Trophoblast cell (in vitro differentiated cells and primary cell): ENCODE measurements around the gene XXYLT1.

Source experiments
- DNase-seq, 2 donors: peaks; one replicate each; pipeline ENCODE4 v3.0.0-alpha.2; 2016
- H2AFZ ChIP-seq: 2 replicates; pipeline ENCODE4 v1.6.1; 2013; ENCODE audit warnings: low read length, moderate library complexity, mild to moderate bottlenecking; ENCODE audit not compliant: insufficient read depth, poor library complexity
- H2AK5ac ChIP-seq: 2 replicates; pipeline ENCODE4 v1.6.1; 2013; ENCODE audit warnings: mild to moderate bottlenecking, low read length
- H2BK120ac ChIP-seq: 2 replicates; pipeline ENCODE4 v1.6.1; 2013; ENCODE audit warnings: low read length, mild to moderate bottlenecking, moderate library complexity; ENCODE audit not compliant: insufficient read depth, poor library complexity
- H2BK12ac ChIP-seq: 2 replicates; pipeline ENCODE4 v1.6.1; 2013; ENCODE audit warnings: mild to moderate bottlenecking, low read length, moderate library complexity
- H2BK5ac ChIP-seq: 2 replicates; pipeline ENCODE4 v1.6.1; 2013; ENCODE audit warnings: low read length, low read depth, moderate library complexity, mild to moderate bottlenecking; ENCODE audit not compliant: poor library complexity
- H3K14ac ChIP-seq: 2 replicates; pipeline ENCODE4 v1.6.1; 2013; ENCODE audit warnings: mild to moderate bottlenecking, low read length
- H3K18ac ChIP-seq: 2 replicates; pipeline ENCODE4 v1.6.1; 2013; ENCODE audit warnings: mild to moderate bottlenecking, low read length
- H3K23ac ChIP-seq: 2 replicates; pipeline ENCODE4 v1.6.1; 2013; ENCODE audit warnings: low read length
- H3K27ac ChIP-seq: 2 replicates; pipeline ENCODE4 v1.5.1; 2013; ENCODE audit warnings: low read depth, mild to moderate bottlenecking, inconsistent platforms, low read length, moderate library complexity
- H3K27me3 ChIP-seq: 2 replicates; pipeline ENCODE4 v1.6.1; 2013; ENCODE audit warnings: inconsistent platforms, mild to moderate bottlenecking, low read length, moderate library complexity; ENCODE audit not compliant: insufficient read depth
- H3K36me3 ChIP-seq, 2 experiments: 1 replicate in 1 of 2; 2 replicates in 1 of 2; pipeline ENCODE4 v1.6.1; 2013; ENCODE audit warnings: low read length in 2 of 2, mild to moderate bottlenecking in 2 of 2, moderate library complexity in 1 of 2; ENCODE audit not compliant: insufficient read depth in 2 of 2, control insufficient read depth in 1 of 2
- H3K4ac ChIP-seq: 2 replicates; pipeline ENCODE4 v1.6.1; 2013; ENCODE audit warnings: low read depth, mild to moderate bottlenecking, low read length, moderate library complexity
- H3K4me1 ChIP-seq, 2 experiments: 1 replicate in 1 of 2; 2 replicates in 1 of 2; pipeline ENCODE4 v1.6.1; 2013; ENCODE audit warnings: low read length in 2 of 2, mild to moderate bottlenecking in 2 of 2, moderate library complexity in 1 of 2; ENCODE audit not compliant: insufficient read depth in 2 of 2, control insufficient read depth in 1 of 2
- H3K4me2 ChIP-seq: 2 replicates; pipeline ENCODE4 v1.6.1; 2013; ENCODE audit warnings: inconsistent platforms, mild to moderate bottlenecking, low read length, moderate library complexity
- H3K4me3 ChIP-seq: 2 replicates; pipeline ENCODE4 v1.5.1; 2013; ENCODE audit warnings: mild to moderate bottlenecking, low read depth, low read length, inconsistent platforms
- H3K79me1 ChIP-seq: one replicate; pipeline ENCODE4 v1.6.1; 2013; ENCODE audit warnings: low read length
- H3K79me2 ChIP-seq: 2 replicates; pipeline ENCODE4 v1.6.1; 2013; ENCODE audit warnings: low read length, mild to moderate bottlenecking; ENCODE audit not compliant: control insufficient read depth, insufficient read depth, poor library complexity
- H3K9ac ChIP-seq: 2 replicates; pipeline ENCODE4 v1.6.1; 2013; ENCODE audit warnings: mild to moderate bottlenecking, low read length
- H3K9me3 ChIP-seq: 2 replicates; pipeline ENCODE4 v1.6.1; 2013; ENCODE audit warnings: low read depth, mild to moderate bottlenecking, control low read depth, inconsistent platforms, low read length; ENCODE audit not compliant: insufficient read depth
- H4K12ac ChIP-seq: 2 replicates; pipeline ENCODE4 v1.6.1; 2013; ENCODE audit warnings: low read depth, mild to moderate bottlenecking, low read length, moderate library complexity
- H4K8ac ChIP-seq: 2 replicates; pipeline ENCODE4 v1.6.1; 2013; ENCODE audit warnings: low read depth, mild to moderate bottlenecking, low read length, moderate library complexity
- H4K91ac ChIP-seq: one replicate; pipeline ENCODE4 v1.6.1; 2013; ENCODE audit warnings: low read depth, mild to moderate bottlenecking, low read length, moderate library complexity
- WGBS: extraction: QIAGEN DNeasy Blood & Tissue Kit; methylation state at CpG from one replicate; pipeline ENCODE4 v1.1.7; 2013; ENCODE audit warnings: missing lambda C conversion rate; ENCODE audit not compliant: insufficient read length, insufficient coverage; ENCODE audit errors: extremely low coverage; 5-methylcytosine and 5-hydroxymethylcytosine counted together

XXYLT1 gene

DNA sequence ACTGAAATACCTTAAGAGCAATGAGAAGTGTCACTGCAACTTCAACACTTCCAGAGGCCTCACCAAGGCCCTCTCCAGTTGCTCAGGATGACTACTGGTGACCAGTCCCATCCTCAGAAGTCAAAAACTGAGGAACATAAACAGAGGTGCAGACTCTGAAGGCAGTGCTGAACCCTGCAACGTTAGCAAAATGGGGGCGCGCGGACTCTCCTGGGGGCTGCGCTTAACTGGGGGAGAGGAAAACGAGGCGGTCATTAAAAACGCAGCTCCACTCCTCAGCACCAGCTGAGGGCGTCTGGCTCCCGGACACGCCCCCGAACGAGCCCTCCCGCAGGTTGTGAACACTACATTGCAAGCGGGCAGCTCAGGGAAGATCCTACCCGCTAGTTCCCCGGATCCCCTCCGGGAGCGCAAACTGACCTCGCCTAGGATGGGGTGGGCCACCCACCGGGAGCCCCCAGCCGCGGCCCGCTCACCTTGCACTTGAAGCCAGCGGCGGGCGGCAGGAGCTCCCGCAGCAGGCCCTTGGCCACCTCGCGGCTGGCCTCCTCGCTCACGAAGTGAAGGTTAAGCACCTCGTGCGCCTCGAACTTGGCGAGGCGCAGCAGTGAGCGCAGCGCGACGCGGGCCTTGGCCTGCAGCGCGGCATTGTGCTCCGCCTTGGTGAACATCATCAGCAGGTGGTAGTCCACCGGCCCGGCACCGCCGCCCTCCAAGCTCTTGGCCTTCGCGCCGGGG is 711 bp downstream of the XXYLT1 start:
- Histone ChIP-seq H4K12ac (no peak overlapping the region), H3K36me3 (peaks cover 2% of the 10 kb centered on the region in 2 experiments), H3K4me1 (peaks cover 5 to 13% of the 10 kb centered on the region in 2 experiments), H3K9me3 (no peaks in the 10 kb centered on the region), H3K79me1 (peaks cover 8% of the 10 kb centered on the region), H2AK5ac (no peak overlapping the region), H4K91ac (peak overlapping the region; percentile 85), H4K8ac (peak overlapping the region; percentile 37), H3K23ac (no peak overlapping the region), H2BK5ac (peak overlapping the region; percentile 79), H3K14ac (peak overlapping the region; percentile 21), H3K4ac (no peak overlapping the region), H3K4me2 (peak overlapping the region; percentile 87), H2BK12ac (no peak overlapping the region), H2AFZ (peak overlapping the region; percentile 94), H3K9ac (peak overlapping the region; percentile 44), H2BK120ac (peak overlapping the region; percentile 62), H3K4me3 (peak overlapping the region; percentile 98), H3K79me2 (peaks cover 5% of the 10 kb centered on the region), H3K18ac (peak overlapping the region; percentile 22), H3K27me3 (no peaks in the 10 kb centered on the region), H3K27ac (peak overlapping the region; percentile 16)
- DNase-seq, result peak in 1 of 2 donors; percentile 43
- no CpG with 5 or more reads among the region's 52 CpGs for WGBS

DNA sequence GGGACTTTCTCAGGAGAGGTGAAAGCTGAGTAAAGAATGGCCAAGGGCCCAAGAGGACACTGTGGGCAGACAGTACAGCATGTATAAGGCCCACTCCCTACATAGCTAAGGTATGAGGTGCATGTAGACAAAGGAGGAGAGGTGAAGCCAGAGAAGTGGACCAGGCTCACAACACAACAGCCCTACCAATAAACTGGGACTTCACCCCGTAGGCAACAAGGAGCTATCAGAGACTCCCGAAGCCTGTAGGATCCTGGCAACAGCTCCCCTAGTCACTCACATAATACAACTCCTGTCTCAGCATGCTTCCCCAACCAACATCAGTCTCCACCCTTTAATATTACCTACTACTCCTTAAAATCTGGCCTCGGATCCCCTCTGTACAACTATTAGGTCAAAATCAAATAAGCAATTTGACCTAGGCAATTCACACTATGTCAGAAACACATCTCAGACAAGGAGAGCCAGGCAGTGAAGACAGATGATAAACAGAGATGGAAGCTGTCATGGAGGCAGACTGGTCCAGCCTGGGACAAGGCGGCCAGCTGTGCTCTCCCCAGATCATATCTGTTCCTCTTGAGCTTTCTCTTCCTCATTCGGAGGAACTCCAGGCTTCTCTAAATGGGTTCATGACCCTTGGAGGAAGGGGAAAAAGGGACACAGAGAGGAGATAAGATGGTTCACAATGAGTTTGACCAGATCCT is 1.4 kb downstream of the XXYLT1 start:
- no CpG with 5 or more reads among the region's 5 CpGs for WGBS
- Histone ChIP-seq H4K12ac (no peak overlapping the region), H3K4me2 (peak overlapping the region; percentile 87), H3K79me1 (peaks cover 8% of the 10 kb centered on the region), H3K4ac (peak overlapping the region; percentile 12), H3K18ac (no peak overlapping the region), H2BK120ac (no peak overlapping the region), H3K4me1 (peaks cover 5 to 13% of the 10 kb centered on the region in 2 experiments), H3K79me2 (peaks cover 5% of the 10 kb centered on the region), H3K27ac (no peak overlapping the region), H3K9ac (no peak overlapping the region), H2AK5ac (no peak overlapping the region), H2AFZ (no peak overlapping the region), H3K4me3 (no peak overlapping the region), H3K36me3 (peaks cover 2% of the 10 kb centered on the region in 2 experiments), H2BK12ac (no peak overlapping the region), H3K14ac (no peak overlapping the region), H2BK5ac (no peak overlapping the region), H3K9me3 (no peaks in the 10 kb centered on the region), H3K27me3 (no peaks in the 10 kb centered on the region), H4K8ac (no peak overlapping the region), H4K91ac (no peak overlapping the region), H3K23ac (no peak overlapping the region)
- DNase-seq, result no peak

- Histone ChIP-seq H2AFZ (no peak overlapping the region), H3K79me2 (peaks cover 5% of the 10 kb centered on the region), H3K4me1 (peaks cover 5 to 13% of the 10 kb centered on the region in 2 experiments), H3K14ac (no peak overlapping the region), H3K4me3 (no peak overlapping the region), H2AK5ac (no peak overlapping the region), H2BK5ac (no peak overlapping the region), H3K9ac (peak overlapping the region; percentile 53), H3K4me2 (no peak overlapping the region), H2BK120ac (no peak overlapping the region), H3K4ac (peak overlapping the region; percentile 25), H4K12ac (no peak overlapping the region), H3K36me3 (peaks cover 2% of the 10 kb centered on the region in 2 experiments), H4K91ac (no peak overlapping the region), H3K27ac (no peak overlapping the region), H3K79me1 (peaks cover 8% of the 10 kb centered on the region), H3K27me3 (no peaks in the 10 kb centered on the region), H2BK12ac (no peak overlapping the region), H3K23ac (peak overlapping the region; percentile 55), H3K18ac (no peak overlapping the region), H4K8ac (no peak overlapping the region), H3K9me3 (no peaks in the 10 kb centered on the region)
- DNase-seq, result no peak
- no CpG with 5 or more reads among the region's 11 CpGs for WGBS
Measured at GRCh38 chr3:195268576-195269309, 2.2 kb downstream of the XXYLT1 start.

DNA sequence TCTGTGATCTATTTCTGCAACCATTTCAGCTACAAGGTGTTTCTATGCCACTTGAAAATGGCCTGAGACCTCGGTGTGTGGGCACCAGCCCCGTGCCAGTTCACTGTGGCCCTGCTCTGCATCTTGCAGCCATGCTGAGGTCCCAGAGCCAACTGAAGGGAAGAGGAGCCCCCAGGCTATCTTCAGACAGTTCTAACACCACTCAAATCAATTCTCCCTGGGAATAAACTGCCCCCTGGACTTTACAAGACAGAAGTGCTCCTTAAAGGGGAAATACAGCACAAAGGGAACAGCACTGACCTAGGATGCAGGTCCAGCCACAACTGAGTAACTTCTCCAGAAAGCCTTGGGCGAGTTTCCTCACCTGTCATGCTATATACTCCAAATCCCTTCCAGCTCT is 3.9 kb downstream of the XXYLT1 start:
- no peak overlapping the region for H3K4ac ChIP-seq
- H2BK12ac ChIP-seq, result no peak overlapping the region
- no peaks in the 10 kb centered on the region for H3K27me3 ChIP-seq
- H3K79me2 ChIP-seq, result peaks cover 5% of the 10 kb centered on the region
- no peak overlapping the region for H3K18ac ChIP-seq
- peaks cover 8% of the 10 kb centered on the region for H3K79me1 ChIP-seq
- H2AK5ac ChIP-seq, result no peak overlapping the region
- no peak overlapping the region for H4K8ac ChIP-seq
- H3K4me3 ChIP-seq, result no peak overlapping the region
- no peak overlapping the region for H2AFZ ChIP-seq
- no peak overlapping the region for H4K91ac ChIP-seq
- no CpG with 5 or more reads among the region's 3 CpGs for WGBS
- H3K27ac ChIP-seq, result no peak overlapping the region
- H3K9me3 ChIP-seq, result no peaks in the 10 kb centered on the region
- no peak overlapping the region for H4K12ac ChIP-seq
- H2BK120ac ChIP-seq, result no peak overlapping the region
- H3K23ac ChIP-seq, result no peak overlapping the region
- no peak overlapping the region for H3K14ac ChIP-seq
- H3K36me3 ChIP-seq, result peaks cover 2% of the 10 kb centered on the region in 2 experiments
- H3K4me1 ChIP-seq, result peaks cover 5 to 13% of the 10 kb centered on the region in 2 experiments
- no peak overlapping the region for H3K9ac ChIP-seq
- no peak overlapping the region for H3K4me2 ChIP-seq
- DNase-seq, result no peak
- H2BK5ac ChIP-seq, result no peak overlapping the region
